NCI-H2227 treated with DMSO at 0.1 percent for 48 hours (cell line): ENCODE data around the gene FARSB.

ENCODE experiments used
- DNase-seq: peaks from one replicate; lab custom pipeline; 2025; lab: John Stamatoyannopoulos, UW

Gene FARSB

DNA sequence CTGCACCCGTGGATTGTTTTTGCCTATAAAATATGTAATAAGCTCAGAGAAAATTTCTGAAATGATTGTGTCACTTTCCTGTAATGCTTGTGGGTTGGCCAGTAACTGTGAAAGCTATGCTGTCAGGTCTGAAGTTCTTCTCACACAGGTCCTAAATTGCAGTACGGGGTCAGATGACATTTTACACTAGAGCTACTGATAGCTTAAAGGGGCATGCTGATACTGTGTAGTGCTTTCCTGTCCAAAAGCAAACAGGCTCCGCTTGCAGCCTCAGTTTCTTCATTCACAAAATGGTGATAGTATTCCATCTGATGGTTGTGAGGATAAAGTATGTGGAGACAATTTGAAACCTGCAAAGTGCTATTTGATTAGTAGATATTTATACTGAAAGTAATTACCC is 7.6 kb upstream of the FARSB start:
- DNase-seq = no peak

- DNase-seq = peak; percentile 21
These were observed 894 bp upstream of the FARSB start for GRCh38 chr2:222656526-222657446.

DNA sequence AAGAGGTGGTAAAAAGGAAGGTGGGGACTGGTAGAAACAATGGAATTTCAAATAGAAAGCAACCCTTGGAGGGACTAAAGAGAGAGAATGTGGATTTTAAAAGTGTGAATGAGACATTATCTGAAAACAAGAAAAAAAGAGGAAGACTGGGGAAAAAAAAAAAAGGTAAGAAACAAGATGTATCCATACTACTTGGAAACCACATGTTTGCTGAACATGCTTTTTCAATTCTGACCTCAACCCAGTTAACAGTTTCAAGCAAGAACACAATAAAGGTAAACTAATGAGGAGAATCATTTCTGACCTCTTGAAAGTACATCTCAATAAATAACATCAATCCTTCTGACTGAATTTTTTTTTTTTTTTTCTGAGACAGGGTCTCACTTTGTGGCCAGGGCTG is 2.6 kb downstream of the FARSB start:
- no peak for DNase-seq

GRCh38 chr2:222652491-222653255 is 3.2 kb downstream of the FARSB start:
- peak; percentile 22 for DNase-seq

- no peak for DNase-seq
These were observed 4.0 kb downstream of the FARSB start for GRCh38 chr2:222651718-222652418.

DNA sequence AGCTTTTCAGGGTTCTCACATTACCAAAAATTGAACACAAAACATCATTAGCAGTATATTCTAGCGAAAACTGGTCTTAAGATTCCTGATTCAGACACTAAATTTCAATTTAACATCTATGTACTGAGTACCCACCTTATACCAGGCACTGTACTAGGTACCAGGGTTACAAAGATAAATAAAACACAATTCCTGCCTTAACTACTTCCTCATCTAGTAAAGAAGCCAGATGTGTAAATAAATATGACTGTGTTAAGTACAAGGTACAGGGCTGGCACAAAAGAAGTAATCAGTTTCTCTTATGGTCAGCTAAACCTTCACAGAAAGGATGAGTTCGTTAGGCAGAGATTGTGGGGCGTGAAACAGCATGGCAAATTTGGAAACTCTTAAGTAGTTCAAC is 6.1 kb downstream of the FARSB start:
- DNase-seq = no peak

GRCh38 chr2:222646008-222646407 is 9.9 kb downstream of the FARSB start:
- DNase-seq = no peak

DNA sequence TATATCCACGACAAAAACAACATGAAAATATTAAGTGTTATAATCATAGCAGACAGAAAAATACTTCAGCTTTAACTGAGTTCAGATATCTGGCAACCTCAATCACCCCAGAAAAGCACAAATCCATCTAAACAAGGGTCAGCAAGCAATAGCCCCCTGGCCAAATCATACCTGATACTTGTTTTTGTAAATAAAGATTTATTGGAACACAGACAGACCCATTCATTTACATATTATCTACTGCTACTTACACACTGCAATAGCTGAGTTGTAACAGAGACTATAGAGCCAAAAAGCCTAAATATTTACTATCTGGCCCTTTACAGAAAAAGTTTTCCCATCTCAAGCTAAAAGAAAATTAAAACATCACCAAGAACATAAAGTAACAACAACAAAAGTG is 12.8 kb downstream of the FARSB start:
- no peak for DNase-seq

DNA sequence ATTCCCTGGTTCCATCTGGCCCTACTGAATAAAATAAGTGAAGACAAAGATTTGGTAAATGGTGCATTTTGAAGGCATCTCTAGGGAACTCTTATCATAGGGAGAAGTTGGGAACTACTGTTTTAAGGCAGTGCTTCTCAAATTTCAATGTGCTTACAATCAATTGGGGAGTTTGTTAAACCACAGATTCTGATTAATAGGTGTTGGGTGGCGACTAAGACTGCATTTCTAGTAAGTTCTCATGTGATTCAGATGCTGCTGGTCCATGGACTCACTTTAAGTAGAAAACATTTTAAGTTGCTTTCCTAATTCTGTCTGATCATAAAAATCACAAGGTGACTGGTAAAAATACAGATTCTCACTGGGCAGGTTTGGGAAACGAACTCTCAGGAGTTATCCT is 14.6 kb downstream of the FARSB start:
- DNase-seq = no peak

- no peak for DNase-seq
These were observed 18.8 kb downstream of the FARSB start for GRCh38 chr2:222637067-222637466.

- no peak for DNase-seq
These were observed 20.6 kb downstream of the FARSB start for GRCh38 chr2:222635295-222635694.

DNA sequence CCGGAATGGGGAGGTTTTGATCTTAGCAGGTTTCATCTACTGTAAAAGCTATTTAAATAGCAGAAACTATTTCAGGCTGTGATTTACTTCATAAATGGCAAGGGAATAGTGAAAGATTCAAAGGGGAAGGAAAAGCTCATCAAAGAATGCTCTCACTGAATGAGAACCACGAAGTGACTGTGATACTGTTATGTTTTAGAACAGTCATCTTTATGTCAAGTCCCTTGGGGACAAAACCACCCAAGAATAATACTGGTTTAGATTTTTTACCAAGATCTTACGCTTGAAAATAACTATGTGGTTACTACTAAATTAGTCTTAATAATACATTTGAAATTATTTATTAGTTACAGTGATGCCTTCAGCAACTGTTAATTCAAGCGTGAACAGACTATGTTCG is 28.1 kb downstream of the FARSB start:
- DNase-seq = no peak

DNA sequence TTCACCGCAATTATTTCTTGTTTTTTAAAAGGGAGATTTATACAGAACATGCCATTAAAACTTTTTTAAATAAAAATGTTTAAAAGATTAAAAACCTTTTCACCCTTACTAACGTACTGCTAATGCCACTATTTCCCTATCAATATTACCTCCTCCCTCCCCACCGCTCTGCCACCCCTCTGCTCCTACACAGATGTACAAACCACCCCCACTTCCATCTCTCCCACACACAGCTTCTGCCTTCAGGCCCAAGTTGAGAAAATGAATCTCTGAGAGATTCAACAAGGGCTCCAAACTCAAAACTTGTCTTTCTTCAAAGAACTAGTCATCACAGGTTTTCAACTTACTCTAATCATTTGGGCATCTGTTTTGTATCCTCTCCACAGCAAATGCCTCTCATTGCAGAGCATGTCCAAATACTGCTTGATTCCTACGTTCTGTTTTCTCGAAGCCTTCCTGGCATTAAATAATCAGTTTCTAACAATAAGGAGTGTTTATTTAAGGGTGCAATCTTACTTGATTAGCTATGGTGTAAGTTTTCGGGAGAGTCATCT is 32.1 kb downstream of the FARSB start:
- DNase-seq = no peak

DNA sequence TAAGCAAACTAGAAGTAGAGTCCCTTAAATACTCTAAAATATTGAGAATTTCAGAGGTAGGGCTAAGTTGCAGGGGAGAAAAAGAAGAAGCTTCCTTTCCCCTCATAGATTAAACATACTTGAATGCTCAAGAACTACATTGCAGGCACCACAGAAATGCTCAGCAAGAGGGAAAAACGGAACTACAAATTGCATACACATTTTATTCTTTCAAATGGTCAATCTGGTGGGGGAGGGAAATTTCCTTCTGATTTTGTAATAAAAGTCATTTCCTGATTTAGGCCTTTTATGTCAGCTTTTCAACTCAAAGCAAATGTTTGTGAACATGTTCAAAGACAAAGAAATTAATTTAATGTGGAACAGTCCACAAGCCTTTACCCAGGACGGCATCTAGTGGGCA is 33.0 kb downstream of the FARSB start:
- DNase-seq = no peak

DNA sequence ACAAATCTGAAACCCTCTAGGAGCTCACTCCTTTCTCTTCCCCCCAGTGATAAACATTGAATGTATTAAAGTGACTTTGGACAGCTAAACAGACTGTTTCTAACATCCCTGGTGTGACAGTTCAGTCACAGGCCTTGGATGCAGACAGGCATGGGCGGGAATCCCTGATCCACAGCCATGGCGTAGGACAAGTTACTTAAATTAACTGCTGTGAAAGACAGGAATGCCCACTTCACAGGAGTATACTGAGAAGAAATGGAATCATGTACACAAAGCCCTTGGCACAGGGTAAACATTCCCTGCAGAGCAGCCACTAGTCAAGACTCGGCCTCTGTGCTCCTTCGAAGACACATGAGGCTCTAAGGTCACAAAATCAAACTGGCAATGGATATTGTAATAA is 34.0 kb downstream of the FARSB start:
- no peak for DNase-seq

DNA sequence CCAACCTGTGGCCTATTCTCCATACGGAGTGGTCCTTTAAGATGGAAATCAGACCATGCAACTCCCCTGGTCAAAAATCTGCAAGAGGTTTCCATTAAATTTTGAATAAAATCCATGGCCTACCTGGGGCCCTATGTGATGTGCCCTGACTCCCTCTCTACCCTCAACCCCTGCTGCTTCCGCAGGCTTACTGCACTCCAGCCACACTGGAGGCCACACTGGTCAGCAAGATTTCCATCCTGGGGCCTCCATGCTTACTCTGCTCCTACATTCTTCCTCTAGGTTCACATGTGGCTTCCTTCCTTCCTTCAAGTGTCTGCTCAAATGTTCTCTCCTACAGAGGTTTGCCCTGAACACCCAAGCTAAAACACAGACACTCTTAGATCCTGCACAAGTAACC is 40.6 kb downstream of the FARSB start:
- DNase-seq = no peak

DNA sequence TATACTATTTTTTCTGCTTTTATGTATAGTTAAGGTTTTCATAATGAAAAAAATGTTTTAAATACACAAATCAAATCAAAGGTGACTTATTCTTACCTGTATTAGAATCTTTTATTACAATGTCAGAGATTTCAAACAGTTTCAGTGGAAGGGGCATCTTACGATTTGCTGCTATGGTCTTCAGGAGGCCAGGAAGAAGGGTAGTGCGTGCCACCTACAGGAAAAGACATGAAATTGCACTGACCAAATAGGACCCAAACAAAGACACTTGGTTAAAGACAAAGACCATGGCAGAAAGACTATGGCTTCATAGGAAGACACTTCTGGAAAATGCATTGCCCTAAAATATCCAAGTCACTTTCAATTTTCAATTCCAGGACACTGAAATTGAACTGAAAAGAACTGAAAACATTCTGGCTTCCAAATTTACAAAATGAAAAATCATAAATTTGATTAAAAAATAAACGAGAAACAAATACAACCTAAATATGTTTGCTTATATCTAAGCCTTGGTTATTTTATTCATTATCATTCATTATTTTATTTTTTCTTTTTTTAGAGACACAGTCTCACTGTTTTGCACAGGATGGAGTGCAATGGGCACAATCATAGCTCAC is 42.1 kb downstream of the FARSB start:
- peak; percentile 81 for DNase-seq

- DNase-seq = no peak
These were observed 44.2 kb downstream of the FARSB start for GRCh38 chr2:222611684-222612083.

DNA sequence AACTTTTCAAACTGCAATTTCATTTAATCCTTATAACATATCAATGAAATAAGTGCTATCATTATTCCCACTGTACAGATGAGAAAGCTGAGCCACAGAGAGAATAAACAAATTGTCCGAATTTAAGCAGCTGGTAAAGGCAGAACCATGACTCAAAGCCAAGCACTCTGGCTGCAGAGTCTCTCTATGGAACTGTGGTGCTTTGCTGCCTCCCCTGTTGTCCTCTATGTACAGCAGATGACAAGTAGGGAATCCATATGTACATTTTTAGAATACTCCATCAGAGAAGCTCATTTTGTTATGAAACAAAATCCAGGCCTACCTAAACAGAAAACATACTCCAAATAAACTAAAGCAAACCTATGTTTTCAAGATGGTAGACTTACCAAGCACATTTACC is 45.1 kb downstream of the FARSB start:
- no peak for DNase-seq

DNA sequence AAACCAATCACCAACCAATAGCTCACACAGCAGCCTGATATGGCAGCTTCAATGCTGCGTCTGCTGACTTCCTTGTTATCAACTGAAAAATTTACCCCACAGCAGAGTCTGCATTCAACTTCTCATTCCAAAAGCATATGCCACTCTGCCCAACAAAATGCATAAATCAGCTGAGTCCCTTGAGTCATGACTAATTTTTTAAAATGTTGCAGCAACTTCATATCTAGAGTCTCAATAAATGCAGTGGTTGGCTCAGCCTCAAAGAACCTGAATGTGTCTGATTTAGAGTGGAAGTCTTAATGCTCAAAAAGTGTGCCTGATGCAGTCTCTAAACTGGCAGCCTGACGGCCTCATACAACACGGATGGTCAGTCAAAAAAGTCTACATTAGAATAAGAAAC is 46.5 kb downstream of the FARSB start:
- no peak for DNase-seq

DNA sequence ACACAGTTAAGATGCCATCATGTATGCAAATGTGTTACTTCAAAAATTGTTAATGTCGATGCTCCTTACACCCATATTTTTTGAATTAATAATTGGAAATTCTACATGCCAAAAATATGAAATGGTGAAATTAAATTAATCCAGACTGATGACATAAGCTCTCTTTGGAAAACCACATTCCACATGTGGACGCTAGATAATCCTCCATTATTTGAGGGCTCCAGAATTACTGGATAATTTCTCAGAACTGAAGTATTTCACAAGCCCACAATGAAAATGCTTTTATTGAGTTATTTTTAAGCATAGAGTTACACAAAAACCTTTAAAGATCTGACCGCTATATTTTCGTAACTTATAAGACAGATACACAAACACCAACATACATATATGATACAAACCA is 47.8 kb downstream of the FARSB start:
- no peak for DNase-seq

- no peak for DNase-seq
These were observed 49.6 kb downstream of the FARSB start for GRCh38 chr2:222606306-222606705.
